ENCODE data around the gene MYBBP1A. TPM values are rescaled to one million over a fixed set of nuclear protein-coding genes. Genes with fewer than 3 reads are reported as not detected.

MYBBP1A gene
- total RNA-seq, 4 donors from 2014 or later: 53.9 to 83.7 (median 54.5) TPM

- WGBS, 2 donors: 68 to 71% methylated on average over 4 of the region's 4 CpGs
- TF ChIP-seq POLR2A (IDR thresholded peaks at IDR 0.05) (no peak), CTCF (IDR thresholded peaks at IDR 0.05) (no peak)
- intact Hi-C loops (cut with DNase I; ENCODE audit: low total_unique reads): no loop called here
- H3K4me3 ChIP-seq (ENCODE audit: low read depth, poor library complexity, severe bottlenecking): no peak overlapping the region
- DNase-seq (ENCODE audit: low spot score in 2 of 2): no peak
These were observed 51.7 kb downstream of the MYBBP1A start for GRCh38 chr17:4503283-4504025.

- intact Hi-C loops (cut with DNase I; ENCODE audit: low total_unique reads): no loop called here
- TF ChIP-seq POLR2A (IDR thresholded peaks at IDR 0.05) (no peak), CTCF (IDR thresholded peaks at IDR 0.05) (no peak)
- H3K4me3 ChIP-seq (ENCODE audit: low read depth, poor library complexity, severe bottlenecking): no peak overlapping the region
- no peak for DNase-seq (ENCODE audit: low spot score in 2 of 2)
- 41 to 60% methylated on average over 18 of the region's 18 CpGs for WGBS, 2 donors
These were observed 52.6 kb downstream of the MYBBP1A start for GRCh38 chr17:4502466-4503154.

GRCh38 chr17:4501295-4501949 lies 53.8 kb downstream of the MYBBP1A start:
- intact Hi-C loops (cut with DNase I; ENCODE audit: low total_unique reads): no loop called here
- WGBS, 2 donors: 33 to 37% methylated on average over 3 of the region's 3 CpGs
- TF ChIP-seq CTCF (IDR thresholded peaks at IDR 0.05): no peak
- TF ChIP-seq POLR2A (IDR thresholded peaks at IDR 0.05): no peak
- DNase-seq (ENCODE audit: low spot score in 2 of 2): no peak
- no peak overlapping the region for H3K4me3 ChIP-seq (ENCODE audit: low read depth, poor library complexity, severe bottlenecking)

DNA sequence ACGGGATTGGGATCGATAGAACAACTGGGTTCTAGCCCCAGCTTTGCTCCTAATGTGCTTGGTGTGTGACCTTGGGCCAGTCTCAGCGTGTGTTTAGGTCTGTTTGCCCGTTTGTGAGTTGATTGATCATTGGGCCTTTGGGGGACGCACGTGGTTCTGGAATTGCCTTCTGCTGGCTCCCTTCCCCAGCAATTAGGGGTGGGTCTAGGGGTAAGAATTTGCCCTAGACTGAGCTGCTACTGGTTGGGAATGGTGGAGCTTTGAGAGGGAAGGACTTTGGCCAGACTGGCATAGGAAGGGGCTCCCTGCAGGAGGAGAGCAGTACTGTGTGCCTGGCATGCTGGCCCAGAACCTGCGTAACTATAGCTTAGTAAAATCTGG lies 55.0 kb downstream of the MYBBP1A start:
- TF ChIP-seq POLR2A (IDR thresholded peaks at IDR 0.05): no peak
- TF ChIP-seq CTCF (IDR thresholded peaks at IDR 0.05): no peak
- 16 to 20% methylated on average over 7 of the region's 7 CpGs for WGBS, 2 donors
- no peak overlapping the region for H3K4me3 ChIP-seq (ENCODE audit: low read depth, poor library complexity, severe bottlenecking)
- intact Hi-C loops (cut with DNase I; ENCODE audit: low total_unique reads): no loop called here
- no peak for DNase-seq (ENCODE audit: low spot score in 2 of 2)

DNA sequence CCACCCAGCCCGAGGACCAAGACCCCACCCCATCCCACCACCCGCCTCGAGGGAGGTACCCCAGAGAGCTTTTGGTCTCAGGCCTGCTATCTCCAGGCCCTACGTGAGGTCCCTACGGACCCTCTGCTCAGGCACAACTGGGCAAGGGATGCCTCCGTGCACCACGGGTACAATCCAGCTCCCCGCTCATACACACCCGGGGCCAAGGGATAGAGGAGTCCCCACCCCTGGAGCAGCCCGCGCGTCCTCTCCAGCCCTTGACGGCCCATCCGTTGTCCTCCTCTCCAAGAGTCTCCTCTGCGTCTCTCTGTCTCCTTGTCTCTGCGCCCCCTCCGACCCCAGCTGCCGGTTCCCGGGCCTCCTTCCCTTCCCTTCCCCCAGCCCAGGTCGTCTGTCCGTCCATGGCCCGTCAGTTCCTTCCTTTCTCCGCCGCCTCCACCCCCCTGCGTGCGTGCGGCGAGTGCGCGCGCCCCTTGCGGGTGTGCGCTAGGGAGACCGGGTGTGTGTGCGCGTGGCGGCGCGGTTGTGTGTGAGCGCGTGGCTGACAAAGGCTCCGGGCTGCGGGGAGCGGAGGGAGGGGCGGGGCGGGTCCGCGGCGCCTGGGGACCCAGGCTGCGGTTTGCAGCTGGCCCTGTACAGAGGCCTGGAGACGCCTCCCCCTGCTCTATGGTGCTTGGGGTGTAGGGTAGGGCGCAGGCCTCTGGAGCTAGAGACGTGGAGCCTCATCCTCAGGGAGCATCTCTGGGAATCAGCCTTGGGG lies 55.6 kb downstream of the MYBBP1A start:
- intact Hi-C loops (cut with DNase I; ENCODE audit: low total_unique reads): no loop called here
- TF ChIP-seq POLR2A (IDR thresholded peaks at IDR 0.05) (no peak), CTCF (IDR thresholded peaks at IDR 0.05) (no peak)
- no peak overlapping the region for H3K4me3 ChIP-seq (ENCODE audit: low read depth, poor library complexity, severe bottlenecking)
- WGBS, 2 donors: 1% methylated on average over 38 to 44 of the region's 53 CpGs
- DNase-seq (ENCODE audit: low spot score in 2 of 2): no peak
